GM23338 (cell line): Measurements from ENCODE around the gene S100B. TPM values are rescaled to one million over a fixed set of nuclear protein-coding genes. Genes with fewer than 3 reads are reported as not detected.

Source experiments
- ATAC-seq: fragments of 200-7000 bp; cut with Tn5 transposase; 3 replicates; pipeline ENCODE4 v1.9.1; 2020
- DNase-seq: peaks from one replicate; pipeline ENCODE4 v3.0.0-alpha.2; 2015; ENCODE audit warnings: low spot score
- H2AFZ ChIP-seq: fragments of 200-600 bp; sonication (generic); 2 replicates; pipeline ENCODE4 v1.8.0; 2016; ENCODE audit warnings: antibody characterized with exemption, mild to moderate bottlenecking, moderate library complexity
- H3F3A ChIP-seq: fragments of 200-600 bp; sonication (generic); replicated peaks from 2 replicates; pipeline ENCODE4 v1.8.0; 2017; ENCODE audit warnings: antibody characterized with exemption, mixed run types, low read depth
- H3K27ac ChIP-seq: fragments of 200-600 bp; sonication (generic); 2 replicates; pipeline ENCODE4 v1.6.1; 2016; ENCODE audit warnings: low read depth
- H3K27me3 ChIP-seq: fragments of 200-600 bp; sonication (generic); 2 replicates; pipeline ENCODE4 v1.8.0; 2016; ENCODE audit warnings: mild to moderate bottlenecking, mixed run types, moderate library complexity; ENCODE audit not compliant: insufficient read depth
- H3K36me3 ChIP-seq: fragments of 200-600 bp; sonication (generic); 2 replicates; pipeline ENCODE4 v1.8.0; 2016; ENCODE audit warnings: mild to moderate bottlenecking; ENCODE audit not compliant: insufficient read depth
- H3K4me1 ChIP-seq: fragments of 200-600 bp; sonication (generic); 2 replicates; pipeline ENCODE4 v1.8.0; 2016; ENCODE audit warnings: mild to moderate bottlenecking, moderate library complexity; ENCODE audit not compliant: insufficient read depth
- H3K4me2 ChIP-seq: fragments of 200-600 bp; sonication (generic); 2 replicates; pipeline ENCODE4 v1.7.1; 2017; ENCODE audit warnings: mixed run types
- H3K4me3 ChIP-seq: fragments of 200-600 bp; sonication (generic); 2 replicates; pipeline ENCODE4 v1.6.1; 2016; ENCODE audit warnings: mixed run types
- H3K79me2 ChIP-seq: fragments of 200-600 bp; sonication (generic); replicated peaks from 2 replicates; pipeline ENCODE4 v1.8.0; 2017; ENCODE audit warnings: mild to moderate bottlenecking; ENCODE audit not compliant: insufficient read depth
- H3K9me2 ChIP-seq: fragments of 200-600 bp; sonication (generic); 2 replicates; pipeline ENCODE4 v1.8.0; 2017; ENCODE audit not compliant: insufficient read depth
- H4K20me1 ChIP-seq: fragments of 200-600 bp; sonication (generic); replicated peaks from 2 replicates; pipeline ENCODE4 v1.8.0; 2017; ENCODE audit warnings: mild to moderate bottlenecking; ENCODE audit not compliant: insufficient read depth
- H3K27ac Mint-ChIP-seq: 2 replicates; pipeline ENCODE4 v1.8.0; 2020; ENCODE audit warnings: inconsistent platforms, mild to moderate bottlenecking, moderate library complexity, mixed read lengths
- H3K27me3 Mint-ChIP-seq: 3 replicates; pipeline ENCODE4 v1.8.0; 2022; ENCODE audit warnings: low read depth, mild to moderate bottlenecking, moderate library complexity, mixed read lengths, inconsistent platforms; ENCODE audit not compliant: insufficient read depth, poor library complexity
- H3K36me3 Mint-ChIP-seq: 3 replicates; pipeline ENCODE4 v1.8.0; 2021; ENCODE audit warnings: low read depth, mild to moderate bottlenecking, inconsistent platforms, moderate library complexity, mixed read lengths
- H3K4me1 Mint-ChIP-seq: 3 replicates; pipeline ENCODE4 v1.8.0; 2020; ENCODE audit warnings: mild to moderate bottlenecking, inconsistent platforms, mixed read lengths
- H3K4me3 Mint-ChIP-seq: 3 replicates; pipeline ENCODE4 v1.8.0; 2021; ENCODE audit warnings: moderate library complexity, mild to moderate bottlenecking, inconsistent platforms, mixed read lengths
- H3K9me3 Mint-ChIP-seq: 3 replicates; pipeline ENCODE4 v1.8.0; 2020; ENCODE audit warnings: moderate library complexity, mild to moderate bottlenecking, inconsistent platforms, mixed read lengths
- EZH2 ChIP-seq: fragments of 200-600 bp; sonication (generic); IDR thresholded peaks from one replicate; pipeline ENCODE4 v1.8.0; 2017; ENCODE audit warnings: antibody characterized with exemption, mild to moderate bottlenecking, low read depth; ENCODE audit not compliant: unreplicated experiment
- EZH2phosphoT487 ChIP-seq: fragments of 200-600 bp; sonication (generic); IDR thresholded peaks from one replicate; pipeline ENCODE4 v1.8.1; 2018; ENCODE audit warnings: antibody characterized with exemption; ENCODE audit not compliant: unreplicated experiment
- JUNB ChIP-seq: IDR thresholded peaks from one replicate; pipeline ENCODE4 v1.6.1; 2016; ENCODE audit warnings: antibody characterized with exemption; ENCODE audit not compliant: unreplicated experiment
- REST ChIP-seq: IDR thresholded peaks from one replicate; pipeline ENCODE4 v1.6.1; 2018; ENCODE audit warnings: antibody characterized with exemption; ENCODE audit not compliant: unreplicated experiment
- STAT1 ChIP-seq: IDR thresholded peaks from one replicate; pipeline ENCODE4 v1.6.1; 2016; ENCODE audit warnings: antibody characterized with exemption; ENCODE audit not compliant: unreplicated experiment
- ZNF114 ChIP-seq: fragments of 250-450 bp; sonication (Bioruptor Pico); IDR thresholded peaks from 2 replicates; pipeline ENCODE4 v1.5.0; 2020; ENCODE audit warnings: mild to moderate bottlenecking, moderate library complexity
- ZNF462 ChIP-seq: fragments of 250-450 bp; sonication (Bioruptor Pico); IDR thresholded peaks from 2 replicates; pipeline ENCODE4 v1.5.0; 2020; ENCODE audit warnings: mild to moderate bottlenecking, moderate library complexity
- polyA plus RNA-seq: library from polyadenylated mRNA; unstranded; fragments of >200 nt; fragmentation: Nextera tagmentation; extraction: Ambion mirVana; gene quantifications from 2 replicates; pipeline ENCODE4 v1.2.1, GENCODE V29; 2016
- total RNA-seq: library from RNA; depleted of rRNA; stranded (reverse); fragments of >200 nt; shearing (Covaris generic); gene quantifications from 2 replicates; pipeline ENCODE4 v1.2.3, GENCODE V29; 2014

S100B gene
- total and polyA plus RNA-seq, 2 experiments from 2014 or later = 0.97 to 1.5 TPM

- no peaks in the 10 kb centered on the region for H3F3A ChIP-seq
- TF ChIP-seq JUNB (no peak), EZH2phosphoT487 (no peak), ZNF114 (CRISPR knock-in tag) (no peak), EZH2 (no peak), STAT1 (no peak), ZNF462 (CRISPR knock-in tag) (no peak), REST (no peak)
- no peak overlapping the region for H3K4me2 ChIP-seq
- H2AFZ ChIP-seq = no peak overlapping the region
- Mint-ChIP-seq H3K36me3 (0 out of 3 replicates have a peak, but pooled peaks cover 2% of the 10 kb centered on the region), H3K27me3 (no peaks in the 10 kb centered on the region), H3K4me1 (peaks cover 27% of the 10 kb centered on the region), H3K27ac (no peak overlapping the region), H3K9me3 (peaks cover 9% of the 10 kb centered on the region; the same call in 2 of the 3 replicates), H3K4me3 (no peak overlapping the region)
- H3K4me1 ChIP-seq = peaks cover 27% of the 10 kb centered on the region
- H4K20me1 ChIP-seq = no peaks in the 10 kb centered on the region
- H3K79me2 ChIP-seq = no peaks in the 10 kb centered on the region
- H3K4me3 ChIP-seq = no peak overlapping the region
- H3K9me2 ChIP-seq = no peaks in the 10 kb centered on the region
- DNase-seq (no peak), ATAC-seq (no peak)
- no peaks in the 10 kb centered on the region for H3K36me3 ChIP-seq
- no peaks in the 10 kb centered on the region for H3K27me3 ChIP-seq
- H3K27ac ChIP-seq = no peak overlapping the region
These were observed 2.8 kb upstream of the S100B start for GRCh38 chr21:46607636-46608035.
